Measurements from ENCODE around the gene HOXD9. TPM values are rescaled to one million over a fixed set of nuclear protein-coding genes. Genes with fewer than 3 reads are reported as not detected.

Gene HOXD9
- total and polyA plus RNA-seq, 5 donors from 2014 or later: not detected

DNA sequence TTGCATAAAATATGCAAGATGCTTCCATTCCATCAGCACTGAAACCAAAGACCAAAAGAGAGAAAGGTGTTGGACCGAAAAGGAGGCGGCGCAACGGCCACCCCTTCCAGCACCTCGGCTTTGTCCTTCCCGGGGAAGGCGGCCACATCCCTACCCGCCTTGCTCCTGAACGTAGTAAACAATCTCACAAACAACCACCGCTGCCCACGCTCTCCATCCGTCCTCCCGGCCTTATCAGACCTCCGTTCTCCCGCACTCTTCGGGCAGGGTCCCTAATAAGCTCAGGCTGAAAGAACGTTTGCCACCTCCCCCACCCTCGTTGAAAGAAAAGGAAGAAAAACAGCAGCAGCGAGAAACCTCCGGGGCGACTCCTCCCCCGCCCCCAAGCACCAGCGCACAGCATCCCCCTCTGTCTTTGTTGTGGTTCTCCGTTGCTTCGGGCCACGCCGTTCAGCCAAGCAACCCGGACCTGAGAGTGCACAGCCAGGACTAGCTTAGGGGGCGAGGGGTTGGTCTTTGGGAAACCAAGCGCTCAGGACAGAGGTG lies 43.2 kb upstream of the HOXD9 start:
- DNase-seq (no peak), ATAC-seq (ENCODE audit: low read depth in 2 of 2) (no peak)
- H3K9me3 ChIP-seq (ENCODE audit: control insufficient read depth in 2 of 2, low read length in 2 of 2): peaks cover 33 to 64% of the 10 kb centered on the region in 2 experiments
- H3K36me3 ChIP-seq (ENCODE audit: control insufficient read depth, insufficient read depth, low read length): no peaks in the 10 kb centered on the region
- H3K27me3 ChIP-seq (ENCODE audit: control insufficient read depth, insufficient read depth, low read length): peaks cover 66% of the 10 kb centered on the region
- Mint-ChIP-seq H3K9me3 (peaks cover 0 to 48% (median 14%) of the 10 kb centered on the region in 7 donors), H3K4me3 (peak overlapping the region; percentile 33 to 84 (median 64)), H3K27me3 (peaks cover 88% of the 10 kb centered on the region), H3K36me3 (peaks cover 4% of the 10 kb centered on the region), H3K27ac (peak overlapping the region; percentile 75 to 84 (median 77)), H3K4me1 (peaks cover 2 to 16% (median 15%) of the 10 kb centered on the region in 4 donors)
- peaks cover 13% of the 10 kb centered on the region for H3K4me1 ChIP-seq (ENCODE audit: control insufficient read depth, insufficient read depth, low read length, poor library complexity, severe bottlenecking)
- no peak overlapping the region for H3K27ac ChIP-seq (ENCODE audit: insufficient read depth, low read length, poor library complexity, severe bottlenecking)
- no peak overlapping the region for H3K4me3 ChIP-seq (ENCODE audit: low read depth, low read length)

DNA sequence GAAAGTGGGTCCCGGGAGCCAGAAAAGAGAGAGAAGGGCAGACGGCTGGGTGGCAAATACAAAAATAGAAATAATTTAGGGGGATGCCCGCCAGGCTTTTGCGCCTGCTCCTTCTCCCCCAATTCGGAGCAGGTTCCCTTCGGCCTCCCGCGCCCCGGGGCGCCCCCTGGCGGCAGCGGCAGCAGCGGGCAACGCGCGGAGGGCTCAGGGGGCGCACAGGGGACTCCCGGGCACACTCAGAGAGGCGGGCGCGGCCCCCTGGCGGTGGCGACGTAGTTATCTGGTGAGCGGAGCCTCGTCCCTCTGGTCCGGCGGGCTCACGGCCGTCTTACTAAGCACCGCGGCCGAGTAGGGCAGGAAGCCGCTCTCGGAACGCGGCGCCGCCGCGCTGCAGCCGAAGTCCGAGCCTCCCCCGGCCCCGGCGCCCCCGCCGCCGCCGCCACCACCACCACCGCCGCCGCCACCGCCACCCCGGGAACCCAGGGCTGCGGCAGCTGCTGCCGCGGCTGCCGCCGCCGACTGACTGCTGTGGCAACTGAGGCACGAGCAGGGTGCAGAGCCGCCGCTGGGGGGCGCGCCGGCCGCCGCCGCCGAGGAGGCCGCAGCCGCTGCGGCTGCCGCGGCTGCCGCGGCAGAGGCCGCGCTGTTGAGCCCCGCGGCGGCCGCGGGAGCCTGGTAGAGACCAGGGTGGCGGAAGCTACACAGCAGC lies 42.5 kb upstream of the HOXD9 start:
- Histone ChIP-seq H3K36me3 (ENCODE audit: control insufficient read depth, insufficient read depth, low read length) (no peaks in the 10 kb centered on the region), H3K9me3 (ENCODE audit: control insufficient read depth in 2 of 2, low read length in 2 of 2) (peaks cover 33 to 70% of the 10 kb centered on the region in 2 experiments), H3K27ac (ENCODE audit: insufficient read depth, low read length, poor library complexity, severe bottlenecking) (no peak overlapping the region), H3K4me3 (ENCODE audit: low read depth, low read length) (no peak overlapping the region), H3K4me1 (ENCODE audit: control insufficient read depth, insufficient read depth, low read length, poor library complexity, severe bottlenecking) (peaks cover 13% of the 10 kb centered on the region), H3K27me3 (ENCODE audit: control insufficient read depth, insufficient read depth, low read length) (peaks cover 65% of the 10 kb centered on the region)
- peaks cover 0 to 52% (median 14%) of the 10 kb centered on the region in 7 donors for H3K9me3 Mint-ChIP-seq
- H3K4me3 Mint-ChIP-seq: peak overlapping the region in 3 of 4 donors; percentile 33 to 74 (median 55)
- no peak for ATAC-seq (ENCODE audit: low read depth in 2 of 2)
- peak overlapping the region in 2 of 3 donors; percentile 75 to 84 for H3K27ac Mint-ChIP-seq
- peaks cover 2 to 16% (median 15%) of the 10 kb centered on the region in 4 donors for H3K4me1 Mint-ChIP-seq
- peaks cover 88% of the 10 kb centered on the region for H3K27me3 Mint-ChIP-seq
- H3K36me3 Mint-ChIP-seq: peaks cover 4% of the 10 kb centered on the region
- no peak for DNase-seq

DNA sequence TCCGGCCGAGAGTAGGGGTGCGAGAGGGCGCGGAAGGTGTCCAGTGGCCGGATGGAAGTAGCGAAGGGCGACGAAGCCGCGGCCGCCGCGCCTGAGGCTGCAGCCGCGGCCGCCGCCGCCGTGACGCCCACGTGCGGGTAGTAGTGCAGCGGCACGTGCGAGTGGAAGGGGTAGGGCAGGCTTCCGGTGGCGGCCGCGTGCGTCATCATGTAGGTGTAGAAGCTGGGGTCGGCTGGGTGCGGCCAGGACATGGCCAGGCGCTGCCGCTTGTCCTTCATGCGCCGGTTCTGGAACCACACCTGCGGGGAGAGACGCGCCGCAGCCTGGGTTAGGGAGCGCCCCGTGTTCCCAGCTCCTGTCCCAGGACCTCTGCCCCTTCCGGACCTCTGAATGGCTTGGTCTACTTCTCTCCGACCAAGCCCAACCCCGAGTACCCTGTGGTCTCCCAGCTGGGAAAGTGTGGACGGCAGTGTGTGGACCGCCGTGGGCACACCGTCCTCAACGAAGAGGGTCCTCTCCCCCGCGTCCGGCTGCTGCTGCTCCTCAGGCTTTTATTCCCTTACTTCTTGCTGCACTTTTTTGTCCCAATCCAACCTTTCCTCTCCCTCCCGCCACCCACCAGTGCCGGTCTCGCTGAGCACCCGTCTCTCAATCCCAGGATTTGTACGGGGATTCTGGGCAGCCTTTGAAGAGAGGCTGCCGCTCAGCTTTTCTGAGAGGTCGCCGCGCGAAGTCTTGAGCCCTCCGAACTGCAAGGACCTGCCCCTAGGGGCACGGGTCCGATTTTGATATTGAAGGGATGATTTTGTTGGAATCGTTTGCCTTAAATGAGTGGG lies 41.8 kb upstream of the HOXD9 start:
- H3K27me3 ChIP-seq (ENCODE audit: control insufficient read depth, insufficient read depth, low read length): peaks cover 60% of the 10 kb centered on the region
- H3K36me3 ChIP-seq (ENCODE audit: control insufficient read depth, insufficient read depth, low read length): no peaks in the 10 kb centered on the region
- no peak for ATAC-seq (ENCODE audit: low read depth in 2 of 2)
- H3K9me3 Mint-ChIP-seq: peaks cover 0 to 46% (median 12%) of the 10 kb centered on the region in 7 donors
- H3K4me3 ChIP-seq (ENCODE audit: low read depth, low read length): no peak overlapping the region
- no peak for DNase-seq
- H3K9me3 ChIP-seq (ENCODE audit: control insufficient read depth in 2 of 2, low read length in 2 of 2): peaks cover 30 to 76% of the 10 kb centered on the region in 2 experiments
- H3K36me3 Mint-ChIP-seq: peaks cover 4% of the 10 kb centered on the region
- H3K4me1 ChIP-seq (ENCODE audit: control insufficient read depth, insufficient read depth, low read length, poor library complexity, severe bottlenecking): peaks cover 13% of the 10 kb centered on the region
- peak overlapping the region in 3 of 4 donors; percentile 30 to 77 (median 73) for H3K4me3 Mint-ChIP-seq
- peaks cover 88% of the 10 kb centered on the region for H3K27me3 Mint-ChIP-seq
- H3K27ac Mint-ChIP-seq: peak overlapping the region; percentile 56 to 83 (median 62)
- peaks cover 2 to 16% (median 15%) of the 10 kb centered on the region in 4 donors for H3K4me1 Mint-ChIP-seq
- no peak overlapping the region for H3K27ac ChIP-seq (ENCODE audit: insufficient read depth, low read length, poor library complexity, severe bottlenecking)

DNA sequence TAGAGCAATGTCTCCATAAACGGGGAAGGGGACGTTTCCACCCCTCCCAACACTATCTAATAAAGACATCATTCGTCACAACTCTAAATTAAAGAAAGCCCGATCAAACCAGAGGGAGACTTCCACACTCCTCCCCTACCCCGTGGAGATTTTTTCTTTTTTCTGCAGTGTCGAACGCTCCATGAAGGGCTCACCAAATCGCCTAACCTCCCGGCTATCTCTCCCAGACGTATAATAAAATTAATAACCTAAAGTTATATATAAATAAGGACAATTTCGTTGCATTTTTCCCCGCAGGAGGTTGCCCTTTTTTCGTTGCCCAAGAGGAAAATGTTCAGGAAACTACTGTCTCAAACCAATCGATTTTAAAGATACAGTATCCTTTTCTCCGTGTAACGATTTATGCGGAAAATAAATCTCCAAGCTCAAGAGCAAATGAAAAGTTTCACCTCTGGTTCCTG lies 41.1 kb upstream of the HOXD9 start:
- H3K4me3 Mint-ChIP-seq: peak overlapping the region in 3 of 4 donors; percentile 30 to 77 (median 73)
- H3K27me3 Mint-ChIP-seq: peaks cover 88% of the 10 kb centered on the region

DNA sequence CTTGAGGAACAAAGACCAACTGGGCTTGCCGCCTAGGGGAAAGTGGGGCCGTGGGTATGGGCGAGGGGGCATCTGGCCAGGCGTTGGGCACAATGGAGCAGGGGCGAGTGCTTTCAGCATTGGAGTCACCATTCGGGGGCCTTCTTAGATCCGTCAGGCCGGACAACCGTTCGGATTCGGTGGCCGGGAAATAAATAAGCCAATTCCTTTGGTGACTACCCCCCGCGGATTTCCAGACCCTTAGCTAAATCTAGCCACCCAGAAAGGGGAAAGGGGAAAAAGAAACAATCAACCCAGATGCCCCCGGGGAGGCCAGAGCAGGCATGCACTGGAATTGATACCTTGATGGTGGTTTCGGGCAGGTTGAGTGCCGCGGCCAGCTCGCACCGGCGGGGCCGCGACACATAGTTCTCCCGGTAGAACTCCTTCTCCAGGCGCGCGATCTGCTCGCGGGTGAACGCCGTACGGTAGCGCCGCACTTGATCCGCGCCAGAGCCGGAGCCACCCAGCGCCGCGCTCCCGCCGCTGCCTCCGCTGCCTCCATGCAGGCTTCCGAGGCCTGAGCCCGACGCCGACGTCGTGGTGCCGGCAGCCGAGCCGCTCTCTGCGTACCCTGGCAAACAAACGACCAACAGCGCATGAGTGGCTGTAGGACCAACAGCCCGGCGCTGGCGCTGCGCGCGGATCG lies 40.5 kb upstream of the HOXD9 start:
- ATAC-seq (ENCODE audit: low read depth in 2 of 2) (no peak), DNase-seq (no peak)
- H3K27ac Mint-ChIP-seq: peak overlapping the region in 2 of 3 donors; percentile 83 to 87
- peaks cover 0 to 43% (median 8%) of the 10 kb centered on the region in 7 donors for H3K9me3 Mint-ChIP-seq
- H3K9me3 ChIP-seq (ENCODE audit: control insufficient read depth in 2 of 2, low read length in 2 of 2): peaks cover 20 to 77% of the 10 kb centered on the region in 2 experiments
- peaks cover 88% of the 10 kb centered on the region for H3K27me3 Mint-ChIP-seq
- peaks cover 13% of the 10 kb centered on the region for H3K4me1 ChIP-seq (ENCODE audit: control insufficient read depth, insufficient read depth, low read length, poor library complexity, severe bottlenecking)
- no peaks in the 10 kb centered on the region for H3K36me3 ChIP-seq (ENCODE audit: control insufficient read depth, insufficient read depth, low read length)
- H3K4me3 Mint-ChIP-seq: peak overlapping the region in 3 of 4 donors; percentile 30 to 53 (median 52)
- no peak overlapping the region for H3K27ac ChIP-seq (ENCODE audit: insufficient read depth, low read length, poor library complexity, severe bottlenecking)
- H3K4me1 Mint-ChIP-seq: peaks cover 4 to 18% (median 15%) of the 10 kb centered on the region in 4 donors
- peaks cover 4% of the 10 kb centered on the region for H3K36me3 Mint-ChIP-seq
- H3K4me3 ChIP-seq (ENCODE audit: low read depth, low read length): no peak overlapping the region
- peaks cover 57% of the 10 kb centered on the region for H3K27me3 ChIP-seq (ENCODE audit: control insufficient read depth, insufficient read depth, low read length)

More for the DNA sequence above, 41.1 kb upstream of the HOXD9 start:
- no peaks in the 10 kb centered on the region for H3K36me3 ChIP-seq (ENCODE audit: control insufficient read depth, insufficient read depth, low read length)
- Mint-ChIP-seq H3K27ac (peak overlapping the region; percentile 62 to 87 (median 83)), H3K36me3 (peaks cover 4% of the 10 kb centered on the region), H3K9me3 (peaks cover 0 to 43% (median 11%) of the 10 kb centered on the region in 7 donors), H3K4me1 (peaks cover 3 to 16% (median 15%) of the 10 kb centered on the region in 4 donors)
- peaks cover 13% of the 10 kb centered on the region for H3K4me1 ChIP-seq (ENCODE audit: control insufficient read depth, insufficient read depth, low read length, poor library complexity, severe bottlenecking)
- no peak for ATAC-seq (ENCODE audit: low read depth in 2 of 2)
- peaks cover 57% of the 10 kb centered on the region for H3K27me3 ChIP-seq (ENCODE audit: control insufficient read depth, insufficient read depth, low read length)
- no peak overlapping the region for H3K4me3 ChIP-seq (ENCODE audit: low read depth, low read length)
- H3K9me3 ChIP-seq (ENCODE audit: control insufficient read depth in 2 of 2, low read length in 2 of 2): peaks cover 26 to 82% of the 10 kb centered on the region in 2 experiments
- DNase-seq: no peak
- H3K27ac ChIP-seq (ENCODE audit: insufficient read depth, low read length, poor library complexity, severe bottlenecking): no peak overlapping the region

DNA sequence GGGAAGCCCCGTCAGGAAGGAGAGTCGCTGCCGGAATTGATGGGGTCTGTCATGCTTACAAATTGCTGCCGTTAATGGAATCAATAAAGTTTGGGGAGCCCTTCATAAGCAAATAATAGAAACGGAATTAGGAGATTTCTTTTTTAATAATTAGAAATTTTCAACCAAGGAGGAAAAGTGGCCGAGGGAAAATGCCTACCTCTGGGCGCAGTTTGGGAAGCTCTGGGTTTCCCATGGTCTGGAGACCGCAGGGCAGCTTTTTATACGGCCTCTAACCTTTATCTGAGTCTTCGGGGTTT lies 40.0 kb upstream of the HOXD9 start:
- peaks cover 56% of the 10 kb centered on the region for H3K27me3 ChIP-seq (ENCODE audit: control insufficient read depth, insufficient read depth, low read length)
- peaks cover 4% of the 10 kb centered on the region for H3K36me3 Mint-ChIP-seq
- no peak for DNase-seq
- H3K27ac ChIP-seq (ENCODE audit: insufficient read depth, low read length, poor library complexity, severe bottlenecking): no peak overlapping the region
- H3K4me3 Mint-ChIP-seq: peak overlapping the region in 3 of 4 donors; percentile 29 to 52 (median 48)
- no peak for ATAC-seq (ENCODE audit: low read depth in 2 of 2)
- peaks cover 88% of the 10 kb centered on the region for H3K27me3 Mint-ChIP-seq
- H3K4me3 ChIP-seq (ENCODE audit: low read depth, low read length): no peak overlapping the region
- peaks cover 4 to 20% (median 15%) of the 10 kb centered on the region in 4 donors for H3K4me1 Mint-ChIP-seq
- H3K4me1 ChIP-seq (ENCODE audit: control insufficient read depth, insufficient read depth, low read length, poor library complexity, severe bottlenecking): peaks cover 13% of the 10 kb centered on the region
- peaks cover 0 to 45% (median 8%) of the 10 kb centered on the region in 7 donors for H3K9me3 Mint-ChIP-seq
- peak overlapping the region in 1 of 3 donors; percentile 75 for H3K27ac Mint-ChIP-seq
- H3K9me3 ChIP-seq (ENCODE audit: control insufficient read depth in 2 of 2, low read length in 2 of 2): peaks cover 18 to 78% of the 10 kb centered on the region in 2 experiments
- no peaks in the 10 kb centered on the region for H3K36me3 ChIP-seq (ENCODE audit: control insufficient read depth, insufficient read depth, low read length)
